Fibroblast of lung (primary cell): ENCODE data around the gene MRPL14.

Source experiments
- CTCF ChIP-seq, 2 donors: IDR thresholded peaks in 1 of 2; conservative IDR thresholded peaks in 1 of 2; 1 replicate in 1 of 2; 2 replicates in 1 of 2; pipeline ENCODE4 v1.5.1; 2011 to 2012; ENCODE audit warnings: low read length in 2 of 2, control low read depth in 1 of 2, inconsistent platforms in 1 of 2, low read depth in 1 of 2, mild to moderate bottlenecking in 1 of 2
- EZH2 ChIP-seq: IDR thresholded peaks from 2 replicates; pipeline ENCODE4 v1.5.1; 2012; ENCODE audit warnings: low read length, control low read depth, mild to moderate bottlenecking; ENCODE audit errors: missing control alignments

- no peak for TF ChIP-seq EZH2
- TF ChIP-seq CTCF (conservative IDR thresholded peaks at IDR 0.05 in 1 of 2, IDR thresholded peaks at IDR 0.05 in 1 of 2; ENCODE audit: low read depth in 1 of 2, low read length in 2 of 2): no peak
These were observed 38.9 kb upstream of the MRPL14 start for GRCh38 chr6:44166116-44166515.
